HFFc6 (cell line): ENCODE results near the gene AMPD1. TPM values are rescaled to one million over a fixed set of nuclear protein-coding genes. Genes with fewer than 3 reads are reported as not detected.

Source experiments
- DNase-seq: peaks from one replicate; pipeline ENCODE4 v3.0.0-alpha.2; 2018
- H3K27ac Mint-ChIP-seq: 2 replicates; pipeline ENCODE4 v1.8.0; 2020; ENCODE audit warnings: mild to moderate bottlenecking, mixed read lengths
- H3K27me3 Mint-ChIP-seq: 2 replicates; pipeline ENCODE4 v1.8.0; 2021; ENCODE audit warnings: mild to moderate bottlenecking, moderate library complexity, mixed read lengths; ENCODE audit not compliant: insufficient read depth
- H3K36me3 Mint-ChIP-seq: 2 replicates; pipeline ENCODE4 v1.8.0; 2021; ENCODE audit warnings: low read depth, mixed read lengths
- H3K4me1 Mint-ChIP-seq: 2 replicates; pipeline ENCODE4 v1.8.0; 2020; ENCODE audit warnings: low read depth, mixed read lengths
- H3K4me3 Mint-ChIP-seq: 2 replicates; pipeline ENCODE4 v1.8.0; 2020; ENCODE audit warnings: mild to moderate bottlenecking, moderate library complexity, mixed read lengths
- H3K9me3 Mint-ChIP-seq: 2 replicates; pipeline ENCODE4 v1.8.0; 2020; ENCODE audit warnings: mild to moderate bottlenecking, mixed read lengths
- total RNA-seq, 6 experiments: library from RNA; stranded (reverse); fragmentation: NEBNext Ultra II Directional; extraction: Animal tissue kit (Norgen Biotek cat#: 25700); gene quantifications; 2 replicates in 1 of 6; 3 replicates in 5 of 6; pipeline ENCODE4 v1.2.3, GENCODE V29; 2021
- TF ChIP-seq, protein P1 (sequence below): fragments of 200-600 bp; sonication (generic); IDR thresholded peaks from 2 replicates; pipeline ENCODE4 v1.5.0; 2021; ENCODE audit warnings: antibody characterized with exemption, mild to moderate bottlenecking

AMPD1 gene
- total RNA-seq, 6 experiments from 2014 or later, result not detected

DNA sequence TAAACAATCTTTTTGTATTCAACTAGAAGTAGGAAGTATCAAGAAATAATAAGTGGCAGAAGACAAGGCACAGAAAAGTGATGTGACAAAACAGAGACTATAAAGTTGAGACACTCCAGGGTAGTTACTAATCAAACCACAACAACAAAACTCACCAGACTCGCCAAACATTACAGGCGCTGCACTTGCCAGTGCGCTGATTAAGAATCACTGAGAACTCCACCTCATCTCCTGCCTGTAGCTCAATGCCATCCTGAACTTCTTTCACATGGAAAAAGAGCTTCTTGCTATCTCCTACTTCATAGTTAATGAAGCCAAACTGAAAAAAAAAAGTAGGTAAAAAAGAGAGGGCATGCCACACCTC lies 24.1 kb upstream of the AMPD1 start:
- no peaks in the 10 kb centered on the region; the same call in 1 of the 2 replicates for H3K27me3 Mint-ChIP-seq
- peak; percentile 7 for DNase-seq
- H3K36me3 Mint-ChIP-seq, result peaks cover 76% of the 10 kb centered on the region
- H3K9me3 Mint-ChIP-seq, result no peaks in the 10 kb centered on the region
- H3K4me3 Mint-ChIP-seq, result no peak overlapping the region
- TF ChIP-seq, protein P1, sequence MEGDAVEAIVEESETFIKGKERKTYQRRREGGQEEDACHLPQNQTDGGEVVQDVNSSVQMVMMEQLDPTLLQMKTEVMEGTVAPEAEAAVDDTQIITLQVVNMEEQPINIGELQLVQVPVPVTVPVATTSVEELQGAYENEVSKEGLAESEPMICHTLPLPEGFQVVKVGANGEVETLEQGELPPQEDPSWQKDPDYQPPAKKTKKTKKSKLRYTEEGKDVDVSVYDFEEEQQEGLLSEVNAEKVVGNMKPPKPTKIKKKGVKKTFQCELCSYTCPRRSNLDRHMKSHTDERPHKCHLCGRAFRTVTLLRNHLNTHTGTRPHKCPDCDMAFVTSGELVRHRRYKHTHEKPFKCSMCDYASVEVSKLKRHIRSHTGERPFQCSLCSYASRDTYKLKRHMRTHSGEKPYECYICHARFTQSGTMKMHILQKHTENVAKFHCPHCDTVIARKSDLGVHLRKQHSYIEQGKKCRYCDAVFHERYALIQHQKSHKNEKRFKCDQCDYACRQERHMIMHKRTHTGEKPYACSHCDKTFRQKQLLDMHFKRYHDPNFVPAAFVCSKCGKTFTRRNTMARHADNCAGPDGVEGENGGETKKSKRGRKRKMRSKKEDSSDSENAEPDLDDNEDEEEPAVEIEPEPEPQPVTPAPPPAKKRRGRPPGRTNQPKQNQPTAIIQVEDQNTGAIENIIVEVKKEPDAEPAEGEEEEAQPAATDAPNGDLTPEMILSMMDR, result no peak
- peak overlapping the region; percentile 5 for H3K27ac Mint-ChIP-seq
- peaks cover 52% of the 10 kb centered on the region for H3K4me1 Mint-ChIP-seq

DNA sequence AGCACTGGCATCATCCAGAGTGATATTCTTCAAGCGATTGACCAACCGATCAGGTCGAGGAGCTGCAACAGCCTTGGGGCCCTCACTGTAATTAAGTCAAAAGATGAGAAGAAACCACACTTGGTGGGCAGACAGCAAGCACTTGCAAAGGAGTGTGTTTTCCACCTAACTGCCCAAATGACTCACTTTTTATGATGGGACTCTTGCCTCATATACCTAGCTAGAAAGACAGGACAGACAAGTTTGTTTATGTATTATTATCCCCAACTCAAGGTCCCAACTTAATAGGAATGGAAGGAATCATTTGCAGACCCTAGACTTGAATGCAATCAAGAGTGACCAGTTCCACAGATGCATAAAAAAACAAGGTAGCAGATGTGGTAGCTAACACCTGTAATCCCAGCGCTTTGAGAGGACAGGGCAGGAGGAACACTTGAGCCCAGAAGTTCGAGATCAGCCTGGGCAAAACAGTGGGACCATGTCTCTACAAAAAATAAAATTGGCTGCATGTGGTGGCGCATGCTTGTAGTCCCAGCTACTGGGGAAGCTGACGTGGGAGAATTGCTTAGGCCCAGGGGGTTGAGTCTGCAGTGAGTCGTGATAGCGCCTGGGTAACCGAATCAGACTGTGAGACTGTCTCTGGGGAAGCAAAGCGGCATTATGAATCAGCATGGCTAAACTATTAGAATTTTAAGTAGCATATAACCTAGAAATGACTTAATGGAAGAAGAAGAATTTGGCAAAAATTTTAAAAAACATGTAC lies 23.5 kb upstream of the AMPD1 start:
- H3K4me1 Mint-ChIP-seq, result peaks cover 47% of the 10 kb centered on the region
- TF ChIP-seq, protein P1, result no peak
- peaks cover 76% of the 10 kb centered on the region for H3K36me3 Mint-ChIP-seq
- peak; percentile 51 for DNase-seq
- H3K27ac Mint-ChIP-seq, result peak overlapping the region; percentile 43
- H3K27me3 Mint-ChIP-seq, result no peaks in the 10 kb centered on the region; the same call in 1 of the 2 replicates
- H3K9me3 Mint-ChIP-seq, result no peaks in the 10 kb centered on the region
- H3K4me3 Mint-ChIP-seq, result no peak overlapping the region

DNA sequence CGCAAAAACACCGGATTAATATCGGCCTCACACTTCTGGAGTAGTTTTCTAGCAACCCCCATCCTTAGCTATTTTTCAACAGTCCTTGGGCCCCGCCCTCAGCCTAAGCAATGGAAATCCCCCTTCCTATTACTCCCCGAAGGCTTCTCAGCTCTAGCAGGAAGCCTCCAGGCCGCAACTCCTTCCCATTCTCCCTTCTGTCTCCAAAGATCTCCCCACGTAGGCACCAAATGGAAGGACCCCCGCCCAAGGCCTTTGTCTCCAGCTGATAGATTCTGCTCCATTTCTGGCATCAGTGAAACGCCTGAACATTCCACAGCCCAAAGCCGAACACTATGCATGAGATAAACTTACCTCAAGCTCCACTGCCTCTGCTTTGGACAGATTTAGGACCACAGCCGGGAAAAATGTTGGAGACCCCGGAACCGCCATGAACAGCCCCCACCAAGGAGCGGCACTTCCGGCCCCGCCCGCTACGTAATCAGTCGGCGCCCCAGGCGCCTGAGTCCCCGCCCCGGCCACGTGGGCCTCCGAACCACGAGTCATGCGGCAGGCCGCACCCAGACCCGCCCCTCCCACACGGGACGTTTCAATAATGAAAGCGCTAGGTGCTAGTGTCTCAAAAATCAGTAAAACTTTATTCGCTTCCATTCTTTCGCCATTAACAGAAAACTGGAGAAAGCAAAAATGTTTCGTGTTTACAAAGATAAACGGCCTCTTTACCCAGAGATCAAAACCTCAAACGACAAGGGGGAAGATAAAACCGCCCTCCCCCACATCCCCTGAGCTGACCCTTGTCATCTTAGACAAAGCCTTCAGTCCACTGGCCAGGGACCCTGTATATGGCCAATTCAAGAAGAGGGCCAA lies 21.2 kb upstream of the AMPD1 start, which contains the start of gene NRAS:
NRAS (minus strand) TSS at position 468 of the 867 bp plus-strand sequence. CDS start 611 bp downstream, outside the sequence.
- peak; percentile 84 for DNase-seq
- TF ChIP-seq, protein P1, result no peak
- H3K4me1 Mint-ChIP-seq, result peaks cover 50% of the 10 kb centered on the region
- H3K27ac Mint-ChIP-seq, result peak within 1 kb of the TSS; percentile 99
- peaks cover 72% of the 10 kb centered on the region for H3K36me3 Mint-ChIP-seq
- H3K4me3 Mint-ChIP-seq, result peak within 1 kb of the TSS; percentile 99
- H3K27me3 Mint-ChIP-seq, result no peaks in the 10 kb centered on the region; the same call in 1 of the 2 replicates
- no peaks in the 10 kb centered on the region for H3K9me3 Mint-ChIP-seq

DNA sequence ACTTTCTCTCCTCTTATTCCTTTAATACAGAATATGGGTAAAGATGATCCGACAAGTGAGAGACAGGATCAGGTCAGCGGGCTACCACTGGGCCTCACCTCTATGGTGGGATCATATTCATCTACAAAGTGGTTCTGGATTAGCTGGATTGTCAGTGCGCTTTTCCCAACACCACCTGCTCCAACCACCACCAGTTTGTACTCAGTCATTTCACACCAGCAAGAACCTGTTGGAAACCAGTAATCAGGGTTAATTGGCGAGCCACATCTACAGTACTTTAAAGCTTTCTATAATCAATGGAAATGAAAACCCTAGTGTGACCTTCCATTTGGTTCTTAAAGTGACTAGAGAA lies 20.6 kb upstream of the AMPD1 start:
- Mint-ChIP-seq H3K36me3 (peaks cover 67% of the 10 kb centered on the region), H3K27me3 (no peaks in the 10 kb centered on the region; the same call in 1 of the 2 replicates), H3K4me1 (peaks cover 46% of the 10 kb centered on the region), H3K27ac (peak overlapping the region; percentile 99), H3K4me3 (peak overlapping the region; percentile 99), H3K9me3 (no peaks in the 10 kb centered on the region)
- TF ChIP-seq, protein P1, result no peak
- DNase-seq, result no peak

DNA sequence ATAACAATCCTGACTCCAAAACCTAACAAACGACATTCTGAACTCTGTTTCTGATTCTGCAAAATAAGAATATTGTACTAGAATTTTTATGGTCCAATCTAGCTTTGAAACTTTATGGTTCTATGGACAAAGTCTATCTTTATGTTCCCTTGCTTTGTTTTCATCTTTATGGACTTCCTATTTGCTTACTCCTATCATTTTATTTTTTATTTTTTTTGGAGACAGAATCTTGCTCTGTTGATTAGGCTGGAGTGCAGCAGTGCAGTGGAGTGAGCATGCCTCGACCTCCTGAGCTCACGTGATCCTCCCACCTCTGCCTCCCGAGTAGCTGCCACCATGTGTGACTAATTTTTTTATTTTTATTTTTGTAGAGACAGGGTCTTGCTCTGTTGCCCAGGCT lies 17.6 kb upstream of the AMPD1 start:
- Mint-ChIP-seq H3K27me3 (no peaks in the 10 kb centered on the region; the same call in 1 of the 2 replicates), H3K9me3 (no peaks in the 10 kb centered on the region), H3K27ac (no peak overlapping the region), H3K36me3 (peaks cover 53% of the 10 kb centered on the region), H3K4me3 (no peak overlapping the region), H3K4me1 (peaks cover 26% of the 10 kb centered on the region)
- no peak for DNase-seq
- TF ChIP-seq, protein P1, result no peak
